Loucy (cell line): ENCODE measurements around the gene LRRTM3.

Experiments
- CTCF ChIP-seq: fragments of 200-600 bp; sonication (generic); conservative IDR thresholded peaks from 2 replicates; pipeline ENCODE4 v1.5.1; 2014; ENCODE audit warnings: mild to moderate bottlenecking, antibody characterized with exemption, low read length
- EZH2phosphoT487 ChIP-seq: fragments of 200-600 bp; IDR thresholded peaks from 2 replicates; pipeline ENCODE4 v1.6.1; 2018; ENCODE audit warnings: antibody characterized with exemption, mild to moderate bottlenecking, moderate library complexity, borderline replicate concordance

- TF ChIP-seq CTCF (no peak), EZH2phosphoT487 (no peak)
Observed at GRCh38 chr10:66877361-66877760, 48.5 kb upstream of the LRRTM3 start.
